GM18508 (cell line): ENCODE results near the gene TANGO2.

ENCODE experiments used
- ATAC-seq: cut with Tn5 transposase; IDR thresholded peaks from one replicate; pipeline ENCODE4 v1.9.1; 2021; ENCODE audit warnings: moderate number of reproducible peaks; ENCODE audit not compliant: insufficient read depth, unreplicated experiment

The TANGO2 gene

GRCh38 chr22:20083157-20083890 lies 62.4 kb downstream of the TANGO2 start:
- no peak for ATAC-seq

- no peak for ATAC-seq
These were observed 63.1 kb downstream of the TANGO2 start for GRCh38 chr22:20083891-20084546.

GRCh38 chr22:20084547-20085413 lies 63.9 kb downstream of the TANGO2 start:
- ATAC-seq = no peak

GRCh38 chr22:20085651-20086050 lies 64.7 kb downstream of the TANGO2 start:
- no peak for ATAC-seq

GRCh38 chr22:20086101-20086599 lies 65.2 kb downstream of the TANGO2 start:
- no peak for ATAC-seq

- no peak for ATAC-seq
These were observed 65.9 kb downstream of the TANGO2 start for GRCh38 chr22:20086763-20087162.

GRCh38 chr22:20087319-20088262 lies 66.7 kb downstream of the TANGO2 start:
- ATAC-seq = no peak

GRCh38 chr22:20088263-20088648 lies 67.3 kb downstream of the TANGO2 start:
- no peak for ATAC-seq

GRCh38 chr22:20089226-20089976 lies 68.5 kb downstream of the TANGO2 start:
- no peak for ATAC-seq

- ATAC-seq = no peak
These were observed 69.2 kb downstream of the TANGO2 start for GRCh38 chr22:20089977-20090729.

GRCh38 chr22:20090730-20091240 lies 69.9 kb downstream of the TANGO2 start:
- ATAC-seq = no peak

GRCh38 chr22:20091690-20092476 lies 71.0 kb downstream of the TANGO2 start:
- no peak for ATAC-seq

GRCh38 chr22:20092477-20092854 lies 71.6 kb downstream of the TANGO2 start:
- no peak for ATAC-seq

GRCh38 chr22:20093418-20094196 lies 72.7 kb downstream of the TANGO2 start:
- no peak for ATAC-seq

- ATAC-seq = no peak
These were observed 73.4 kb downstream of the TANGO2 start for GRCh38 chr22:20094197-20094807.

GRCh38 chr22:20095521-20095920 lies 74.6 kb downstream of the TANGO2 start:
- ATAC-seq = no peak
